ENCODE data around the gene SPRR2D. TPM values are rescaled to one million over a fixed set of nuclear protein-coding genes. Genes with fewer than 3 reads are reported as not detected.

SPRR2D gene
- not detected for total RNA-seq
- long read RNA-seq: 0 reads

GRCh38 chr1:153040950-153041631, at the start of gene SPRR2D:
TSS of gene SPRR2D (minus strand) at chr1:153041120. CDS start at chr1:153040346, 774 bp downstream.
- Histone ChIP-seq H3K9me3 (no peaks in the 10 kb centered on the region), H3K36me3 (no peaks in the 10 kb centered on the region), H3K4me1 (no peaks in the 10 kb centered on the region), H3K27ac (no peak within 1 kb of the TSS), H3K27me3 (ENCODE audit: low read depth) (peaks cover 5% of the 10 kb centered on the region), H3K4me3 (no peak within 1 kb of the TSS)
- ATAC-seq: no peak
- no peak for DNase-seq
- TF ChIP-seq CTCF (IDR thresholded peaks at IDR 0.05): no peak
- intact Hi-C loops (cut with DNase I): no loop called here

GRCh38 chr1:153087652-153088051, 46.7 kb upstream of the SPRR2D start:
- H3K27me3 ChIP-seq (ENCODE audit: low read depth): no peaks in the 10 kb centered on the region
- DNase-seq (no peak), ATAC-seq (no peak)
- no peak overlapping the region for H3K27ac ChIP-seq
- no peaks in the 10 kb centered on the region for H3K4me1 ChIP-seq
- no peaks in the 10 kb centered on the region for H3K9me3 ChIP-seq
- no peak for TF ChIP-seq CTCF (IDR thresholded peaks at IDR 0.05)
- no peaks in the 10 kb centered on the region for H3K36me3 ChIP-seq
- H3K4me3 ChIP-seq: no peak overlapping the region
- intact Hi-C loops (cut with DNase I): no loop called here

GRCh38 chr1:153081736-153082135, 40.8 kb upstream of the SPRR2D start:
- Histone ChIP-seq H3K36me3 (no peaks in the 10 kb centered on the region), H3K4me3 (no peak overlapping the region), H3K9me3 (peaks cover 4% of the 10 kb centered on the region), H3K27ac (no peak overlapping the region), H3K4me1 (no peaks in the 10 kb centered on the region), H3K27me3 (ENCODE audit: low read depth) (no peaks in the 10 kb centered on the region)
- TF ChIP-seq CTCF (IDR thresholded peaks at IDR 0.05): no peak
- intact Hi-C loops (cut with DNase I): no loop called here
- DNase-seq (no peak), ATAC-seq (no peak)

GRCh38 chr1:153072806-153073726, 32.1 kb upstream of the SPRR2D start:
- DNase-seq (no peak), ATAC-seq (no peak)
- no peak for TF ChIP-seq CTCF (IDR thresholded peaks at IDR 0.05)
- intact Hi-C loops (cut with DNase I): no loop called here
- Histone ChIP-seq H3K27me3 (ENCODE audit: low read depth) (no peaks in the 10 kb centered on the region), H3K4me1 (no peaks in the 10 kb centered on the region), H3K36me3 (no peaks in the 10 kb centered on the region), H3K9me3 (no peaks in the 10 kb centered on the region), H3K4me3 (no peak overlapping the region), H3K27ac (no peak overlapping the region)

- H3K27ac ChIP-seq: no peak within 1 kb of the TSS
- intact Hi-C loops (cut with DNase I): no loop called here
- no peaks in the 10 kb centered on the region for H3K27me3 ChIP-seq (ENCODE audit: low read depth)
- ATAC-seq: no peak
- H3K36me3 ChIP-seq: no peaks in the 10 kb centered on the region
- no peak for TF ChIP-seq CTCF (IDR thresholded peaks at IDR 0.05)
- no peaks in the 10 kb centered on the region for H3K9me3 ChIP-seq
- no peaks in the 10 kb centered on the region for H3K4me1 ChIP-seq
- DNase-seq: no peak
- no peak within 1 kb of the TSS for H3K4me3 ChIP-seq
These were observed 30.6 kb upstream of the SPRR2D start, which contains the start of gene SPRR2B for GRCh38 chr1:153071511-153071910. TSS of gene SPRR2B (minus strand) at chr1:153071611. CDS start at chr1:153070839, 772 bp downstream.

Measured in lower lobe of right lung (tissue), 2 donors.